HepG2 (cell line): Measurements from ENCODE around the gene FUOM. TPM values are rescaled to one million over a fixed set of nuclear protein-coding genes. Genes with fewer than 3 reads are reported as not detected.

Source experiments
- ADNP ChIP-seq: sonication (generic); formaldehyde crosslinking; IDR thresholded peaks from 2 replicates; pipeline ENCODE4 v1.4.0; 2020; ENCODE audit warnings: missing genetic modification reagents
- CAMTA2 ChIP-seq: sonication (generic); formaldehyde crosslinking; IDR thresholded peaks from 2 replicates; pipeline ENCODE4 v1.4.0; 2020; ENCODE audit warnings: mild to moderate bottlenecking, missing genetic modification reagents, borderline replicate concordance
- FOXP4 ChIP-seq: sonication (generic); formaldehyde crosslinking; IDR thresholded peaks from 2 replicates; pipeline ENCODE4 v1.4.0; 2020; ENCODE audit warnings: missing genetic modification reagents
- GZF1 ChIP-seq: sonication (generic); formaldehyde crosslinking; IDR thresholded peaks from 2 replicates; pipeline ENCODE4 v1.5.1; 2020; ENCODE audit warnings: mild to moderate bottlenecking, missing genetic modification reagents
- HNF1B ChIP-seq: sonication (generic); formaldehyde crosslinking; IDR thresholded peaks from 2 replicates; pipeline ENCODE4 v1.5.1; 2020; ENCODE audit warnings: mild to moderate bottlenecking, moderate library complexity, missing genetic modification reagents
- MED1 ChIP-seq: sonication (generic); formaldehyde crosslinking; IDR thresholded peaks from 2 replicates; pipeline ENCODE4 v1.4.0; 2020; ENCODE audit warnings: missing genetic modification reagents
- POLR2AphosphoS5 ChIP-seq: IDR thresholded peaks from 2 replicates; pipeline ENCODE4 v1.6.1; 2012; ENCODE audit warnings: low read depth, low read length
- RAD51 ChIP-seq: fragments of 450-650 bp; IDR thresholded peaks from 2 replicates; pipeline ENCODE4 v1.6.1; 2016; ENCODE audit warnings: borderline replicate concordance
- RNF2 ChIP-seq: fragments of 450-650 bp; conservative IDR thresholded peaks from 2 replicates; pipeline ENCODE4 v1.6.1; 2016; ENCODE audit warnings: low read depth
- SRSF4 ChIP-seq: fragments of 200-400 bp; formaldehyde crosslinking; IDR thresholded peaks from one replicate; pipeline ENCODE4 v1.6.1; 2018; ENCODE audit warnings: mild to moderate bottlenecking, low read depth, low read length, moderate library complexity; ENCODE audit not compliant: poor library complexity, severe bottlenecking
- YY1 ChIP-seq: IDR thresholded peaks from 2 replicates; pipeline ENCODE4 v1.6.1; 2011; ENCODE audit warnings: low read length, low read depth, moderate library complexity, mild to moderate bottlenecking; ENCODE audit not compliant: insufficient read depth, insufficient replicate concordance
- ZBTB39 ChIP-seq: sonication (generic); formaldehyde crosslinking; IDR thresholded peaks from 2 replicates; pipeline ENCODE4 v1.5.0; 2020; ENCODE audit warnings: missing genetic modification reagents
- ZFAT ChIP-seq: sonication (generic); formaldehyde crosslinking; conservative IDR thresholded peaks from 2 replicates; pipeline ENCODE4 v1.8.1; 2023; ENCODE audit warnings: missing genetic modification reagents, inconsistent platforms
- ZNF552 ChIP-seq: sonication (generic); formaldehyde crosslinking; IDR thresholded peaks from 2 replicates; pipeline ENCODE4 v1.9.0; 2022; ENCODE audit warnings: missing genetic modification reagents, mild to moderate bottlenecking, borderline replicate concordance
- ZNF770 ChIP-seq: sonication (generic); formaldehyde crosslinking; IDR thresholded peaks from 2 replicates; pipeline ENCODE4 v1.5.0; 2020; ENCODE audit warnings: mild to moderate bottlenecking, missing genetic modification reagents
- ZNF792 ChIP-seq: IDR thresholded peaks from 2 replicates; pipeline ENCODE4 v1.6.1; 2016
- ZSCAN22 ChIP-seq: sonication (generic); formaldehyde crosslinking; IDR thresholded peaks from 2 replicates; pipeline ENCODE4 v1.4.0; 2020; ENCODE audit warnings: mild to moderate bottlenecking, missing genetic modification reagents
- ZSCAN30 ChIP-seq: sonication (generic); formaldehyde crosslinking; IDR thresholded peaks from 2 replicates; pipeline ENCODE4 v1.5.0; 2020; ENCODE audit warnings: mild to moderate bottlenecking, missing genetic modification reagents
- polyA plus RNA-seq, 8 experiments: library from polyadenylated mRNA; depleted of rRNA in 3 of 8; stranded (reverse) in 7 of 8; unstranded in 1 of 8; fragments of >200 nt; fragmentation: Illumina TruSeq in 4 of 8; extraction: Trizol in 4 of 8; gene quantifications; 2 replicates each; pipeline versions ENCODE4 v1.2.1 to v1.2.3, GENCODE V29; 2011 to 2016; ENCODE audit warnings: low read depth in 4 of 8, missing spikeins in 1 of 8, mixed read lengths in 1 of 8; ENCODE audit not compliant: insufficient read depth in 1 of 8
- total RNA-seq, 5 experiments: library from RNA; depleted of rRNA; stranded (reverse); fragments of >200 nt; fragmentation: Illumina TruSeq; extraction: Trizol; gene quantifications; 2 replicates each; pipeline ENCODE4 v1.2.3, GENCODE V29; 2016; ENCODE audit warnings: low read depth in 1 of 5

Gene FUOM
- total and polyA plus RNA-seq, 2 of the 13 experiments (the other 11 are each of a cell fraction or from before 2014, with no cell fraction given): 27.5 to 60.4 TPM

GRCh38 chr10:133378251-133379096, 20.7 kb upstream of the FUOM start (continued):
- peak; percentile 34; the same call in 1 of the 2 replicates for TF ChIP-seq HNF1B (CRISPR knock-in tag)
- TF ChIP-seq ZFAT (CRISPR knock-in tag): no peak
- TF ChIP-seq YY1: peak; percentile 14
- no peak for TF ChIP-seq FOXP4 (CRISPR knock-in tag)
- TF ChIP-seq SRSF4: no peak
- TF ChIP-seq ZNF552 (CRISPR knock-in tag): no peak
- no peak for TF ChIP-seq ADNP (CRISPR knock-in tag)
- TF ChIP-seq ZSCAN22 (CRISPR knock-in tag): no peak
- no peak for TF ChIP-seq RAD51
- TF ChIP-seq CAMTA2 (CRISPR knock-in tag): peak; percentile 54; the same call in 1 of the 2 replicates
- no peak for TF ChIP-seq ZBTB39 (CRISPR knock-in tag)
- TF ChIP-seq ZNF792 (CRISPR knock-in tag): no peak
- no peak for TF ChIP-seq ZSCAN30 (CRISPR knock-in tag)
- no peak for TF ChIP-seq RNF2
- no peak for TF ChIP-seq GZF1 (CRISPR knock-in tag)
- TF ChIP-seq MED1 (CRISPR knock-in tag): peak; percentile 84
- peak; percentile 84 for TF ChIP-seq ZNF770
- peak; percentile 80 for TF ChIP-seq POLR2AphosphoS5
